HepG2 (cell line): Measurements from ENCODE around the gene MPV17L2. TPM values are rescaled to one million over a fixed set of nuclear protein-coding genes. Genes with fewer than 3 reads are reported as not detected.

Experiments used
- CREB3 ChIP-seq: sonication (generic); formaldehyde crosslinking; IDR thresholded peaks from 2 replicates; pipeline ENCODE4 v1.5.0; 2020; ENCODE audit warnings: missing genetic modification reagents
- DMTF1 ChIP-seq: sonication (generic); formaldehyde crosslinking; IDR thresholded peaks from 2 replicates; pipeline ENCODE4 v1.4.0; 2020; ENCODE audit warnings: mild to moderate bottlenecking, missing genetic modification reagents
- HNF4A ChIP-seq: sonication (generic); formaldehyde crosslinking; IDR thresholded peaks from 2 replicates; pipeline ENCODE4 v1.4.0; 2020; ENCODE audit warnings: missing genetic modification reagents
- MEIS1 ChIP-seq: sonication (generic); formaldehyde crosslinking; IDR thresholded peaks from 2 replicates; pipeline ENCODE4 v1.9.0; 2021; ENCODE audit warnings: mild to moderate bottlenecking, missing genetic modification reagents, moderate library complexity, borderline replicate concordance
- MZF1 ChIP-seq: sonication (generic); formaldehyde crosslinking; IDR thresholded peaks from 2 replicates; pipeline ENCODE4 v1.8.1; 2023; ENCODE audit warnings: mild to moderate bottlenecking, missing genetic modification reagents, borderline replicate concordance
- NAIF1 ChIP-seq: sonication (generic); formaldehyde crosslinking; IDR thresholded peaks from 2 replicates; pipeline ENCODE4 v1.5.0; 2020; ENCODE audit warnings: mild to moderate bottlenecking, missing genetic modification reagents, borderline replicate concordance
- PRPF4 ChIP-seq: fragments of 200-400 bp; formaldehyde crosslinking; IDR thresholded peaks from 2 replicates; pipeline ENCODE4 v1.6.1; 2016; ENCODE audit warnings: low read length, low read depth; ENCODE audit not compliant: poor library complexity, severe bottlenecking
- SP2 ChIP-seq: sonication (generic); formaldehyde crosslinking; IDR thresholded peaks from 2 replicates; pipeline ENCODE4 v1.5.1; 2020; ENCODE audit warnings: mild to moderate bottlenecking, missing genetic modification reagents
- STAT6 ChIP-seq: sonication (generic); formaldehyde crosslinking; IDR thresholded peaks from 2 replicates; pipeline ENCODE4 v1.4.0; 2020; ENCODE audit warnings: missing genetic modification reagents, mild to moderate bottlenecking, borderline replicate concordance
- SYNCRIP ChIP-seq: fragments of 200-400 bp; formaldehyde crosslinking; IDR thresholded peaks from 2 replicates; pipeline ENCODE4 v1.6.1; 2018; ENCODE audit warnings: mild to moderate bottlenecking, low read depth, low read length; ENCODE audit not compliant: insufficient read depth
- TRAFD1 ChIP-seq: sonication (generic); formaldehyde crosslinking; IDR thresholded peaks from 2 replicates; pipeline ENCODE4 v1.5.1; 2020; ENCODE audit warnings: missing genetic modification reagents, mild to moderate bottlenecking, borderline replicate concordance
- TSC22D2 ChIP-seq: sonication (generic); formaldehyde crosslinking; IDR thresholded peaks from 2 replicates; pipeline ENCODE4 v1.5.1; 2020; ENCODE audit warnings: missing genetic modification reagents, mild to moderate bottlenecking, borderline replicate concordance
- ZBTB38 ChIP-seq: sonication (generic); formaldehyde crosslinking; IDR thresholded peaks from 2 replicates; pipeline ENCODE4 v1.5.1; 2020; ENCODE audit warnings: mild to moderate bottlenecking, missing genetic modification reagents
- ZFP36L2 ChIP-seq: sonication (generic); formaldehyde crosslinking; IDR thresholded peaks from 2 replicates; pipeline ENCODE4 v1.4.0; 2020; ENCODE audit warnings: missing genetic modification reagents
- ZKSCAN5 ChIP-seq: sonication (generic); formaldehyde crosslinking; IDR thresholded peaks from 2 replicates; pipeline ENCODE4 v1.5.1; 2020; ENCODE audit warnings: mild to moderate bottlenecking, missing genetic modification reagents
- ZNF207 ChIP-seq: fragments of 450-650 bp; IDR thresholded peaks from 2 replicates; pipeline ENCODE4 v1.6.1; 2016; ENCODE audit warnings: antibody characterized with exemption, borderline replicate concordance
- ZNF234 ChIP-seq: sonication (generic); formaldehyde crosslinking; conservative IDR thresholded peaks from 2 replicates; pipeline ENCODE4 v1.5.1; 2020; ENCODE audit warnings: mild to moderate bottlenecking, missing genetic modification reagents
- ZNF367 ChIP-seq: sonication (generic); formaldehyde crosslinking; IDR thresholded peaks from 2 replicates; pipeline ENCODE4 v1.4.0; 2020; ENCODE audit warnings: missing genetic modification reagents, borderline replicate concordance
- ZNF556 ChIP-seq: sonication (generic); formaldehyde crosslinking; IDR thresholded peaks from 2 replicates; pipeline ENCODE4 v1.4.0; 2020; ENCODE audit warnings: mild to moderate bottlenecking, missing genetic modification reagents, borderline replicate concordance
- ZNF644 ChIP-seq: IDR thresholded peaks from 2 replicates; pipeline ENCODE4 v1.6.1; 2016; ENCODE audit warnings: low read depth
- ZNF776 ChIP-seq: sonication (generic); formaldehyde crosslinking; IDR thresholded peaks from 2 replicates; pipeline ENCODE4 v1.4.0; 2020; ENCODE audit warnings: mild to moderate bottlenecking, missing genetic modification reagents
- ZSCAN12 ChIP-seq: sonication (generic); formaldehyde crosslinking; IDR thresholded peaks from 2 replicates; pipeline ENCODE4 v1.9.0; 2021; ENCODE audit warnings: mild to moderate bottlenecking, missing genetic modification reagents
- ZSCAN29 ChIP-seq: sonication (generic); formaldehyde crosslinking; conservative IDR thresholded peaks from 2 replicates; pipeline ENCODE4 v1.4.0; 2020; ENCODE audit warnings: mild to moderate bottlenecking, missing genetic modification reagents
- polyA plus RNA-seq, 8 experiments: library from polyadenylated mRNA; depleted of rRNA in 3 of 8; stranded (reverse) in 7 of 8; unstranded in 1 of 8; fragments of >200 nt; fragmentation: Illumina TruSeq in 4 of 8; extraction: Trizol in 4 of 8; gene quantifications; 2 replicates each; pipeline versions ENCODE4 v1.2.1 to v1.2.3, GENCODE V29; 2011 to 2016; ENCODE audit warnings: low read depth in 4 of 8, missing spikeins in 1 of 8, mixed read lengths in 1 of 8; ENCODE audit not compliant: insufficient read depth in 1 of 8
- total RNA-seq, 5 experiments: library from RNA; depleted of rRNA; stranded (reverse); fragments of >200 nt; fragmentation: Illumina TruSeq; extraction: Trizol; gene quantifications; 2 replicates each; pipeline ENCODE4 v1.2.3, GENCODE V29; 2016; ENCODE audit warnings: low read depth in 1 of 5

Gene MPV17L2
- total and polyA plus RNA-seq, 2 of the 13 experiments (the other 11 are each of a cell fraction or from before 2014, with no cell fraction given) = 13.6 to 16.7 TPM

- TF ChIP-seq STAT6 (CRISPR knock-in tag) (0 out of 2 replicates have a peak, but pooled peaks have one; percentile 74), ZFP36L2 (CRISPR knock-in tag) (no peak), ZBTB38 (no peak), SP2 (CRISPR knock-in tag) (no peak), ZKSCAN5 (no peak), ZNF776 (CRISPR knock-in tag) (no peak; the same call in none of the 2 replicates), SYNCRIP (no peak), ZNF234 (CRISPR knock-in tag) (no peak; the same call in 1 of the 2 replicates), DMTF1 (CRISPR knock-in tag) (no peak), ZSCAN12 (no peak), TRAFD1 (CRISPR knock-in tag) (no peak), NAIF1 (CRISPR knock-in tag) (no peak), MZF1 (CRISPR knock-in tag) (no peak), ZNF644 (CRISPR knock-in tag) (no peak), PRPF4 (no peak), CREB3 (CRISPR knock-in tag) (no peak), ZNF207 (no peak), ZSCAN29 (CRISPR knock-in tag) (no peak), HNF4A (CRISPR knock-in tag) (no peak), ZNF367 (CRISPR knock-in tag) (no peak), TSC22D2 (no peak), ZNF556 (CRISPR knock-in tag) (no peak), MEIS1 (no peak)
Observed at GRCh38 chr19:18152817-18153555, 40.0 kb upstream of the MPV17L2 start, which contains the start of gene PIK3R2 (continued).
